HG03097 (cell line): ENCODE measurements around the gene PLCB4.

Experiments
- ATAC-seq: cut with Tn5 transposase; IDR thresholded peaks from one replicate; pipeline ENCODE4 v1.9.1; 2021; ENCODE audit not compliant: unreplicated experiment, low FRiP score

PLCB4 gene

DNA sequence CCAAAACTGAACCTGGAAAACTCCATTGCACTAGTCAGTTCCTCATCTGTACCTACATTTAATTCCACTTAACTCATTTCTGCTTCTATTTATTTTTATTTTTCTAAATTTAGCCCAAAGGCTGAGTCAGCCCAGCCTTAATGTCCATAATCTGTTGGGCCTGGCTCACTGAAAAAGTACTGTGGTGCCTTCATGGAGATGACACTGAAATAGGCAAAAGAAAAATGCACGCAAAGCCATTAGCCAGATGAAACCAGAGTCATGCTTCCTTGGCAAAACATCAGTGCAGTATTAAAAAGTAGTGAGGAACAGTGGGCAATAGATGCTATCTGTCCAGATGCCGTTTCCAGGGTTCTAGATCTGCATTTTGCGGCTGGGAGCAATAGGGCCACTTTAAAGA lies 14.7 kb upstream of the PLCB4 start:
- no peak for ATAC-seq

- ATAC-seq: no peak
Observed at GRCh38 chr20:9059931-9060330, 9.0 kb upstream of the PLCB4 start.

- no peak for ATAC-seq
Observed at GRCh38 chr20:9061434-9061833, 7.5 kb upstream of the PLCB4 start.

GRCh38 chr20:9062066-9062465 lies 6.8 kb upstream of the PLCB4 start:
- no peak for ATAC-seq

DNA sequence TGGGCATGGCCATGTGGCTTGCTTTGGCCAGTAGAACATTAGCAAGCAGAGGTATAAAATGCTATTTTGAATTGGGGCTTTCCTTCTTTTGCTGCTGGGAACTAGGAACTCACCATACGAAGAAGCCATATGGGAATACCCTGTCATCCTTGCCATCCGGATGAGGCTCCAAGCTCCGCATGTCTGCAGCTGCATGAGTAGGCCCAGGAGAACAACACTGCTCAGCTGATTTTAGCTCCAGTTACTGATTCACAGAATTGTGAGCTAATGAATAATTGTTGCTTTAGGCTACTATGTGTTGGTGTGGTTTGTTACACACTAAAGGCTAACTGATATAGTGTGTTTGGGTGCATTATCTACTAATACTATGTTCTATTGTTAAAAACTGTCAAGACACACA lies 2.7 kb upstream of the PLCB4 start:
- no peak for ATAC-seq

GRCh38 chr20:9068233-9068801 lies 570 bp upstream of the PLCB4 start:
- no peak for ATAC-seq

- ATAC-seq: no peak
Observed at GRCh38 chr20:9070304-9070703, 1.4 kb downstream of the PLCB4 start.

GRCh38 chr20:9071976-9072726 lies 3.3 kb downstream of the PLCB4 start:
- no peak for ATAC-seq

DNA sequence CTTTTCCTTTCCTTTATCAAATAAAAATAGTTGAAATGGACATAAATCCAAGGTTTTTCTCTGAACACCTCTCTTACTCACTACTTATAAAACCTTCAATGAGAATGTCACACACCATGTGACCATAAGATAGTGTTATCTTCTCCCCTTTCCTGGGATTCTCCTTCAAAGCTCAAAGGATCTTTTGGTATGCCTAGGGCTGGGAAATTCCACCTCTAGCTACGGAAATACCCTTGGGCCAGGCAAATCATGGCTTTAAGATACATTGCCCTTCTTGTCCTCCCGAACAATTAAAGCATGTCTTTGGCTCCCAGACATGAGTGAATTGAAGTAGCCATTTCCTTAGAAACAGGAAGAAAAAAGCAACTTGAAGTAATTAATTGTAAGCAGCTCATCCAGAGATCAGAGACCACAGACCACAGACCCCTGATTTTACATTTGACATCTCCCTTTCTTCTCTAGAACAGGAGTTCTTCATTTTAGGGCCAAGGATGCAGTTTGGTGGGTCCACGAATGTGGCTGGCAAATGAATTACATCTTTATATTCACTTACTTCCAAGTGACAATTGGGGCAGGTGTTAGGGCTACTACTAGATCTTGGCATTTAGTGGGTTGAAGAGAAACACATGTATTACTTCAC lies 4.1 kb downstream of the PLCB4 start:
- no peak for ATAC-seq

- no peak for ATAC-seq
Observed at GRCh38 chr20:9075264-9076095, 6.6 kb downstream of the PLCB4 start.

- ATAC-seq: no peak
Observed at GRCh38 chr20:9076440-9076839, 7.6 kb downstream of the PLCB4 start.

DNA sequence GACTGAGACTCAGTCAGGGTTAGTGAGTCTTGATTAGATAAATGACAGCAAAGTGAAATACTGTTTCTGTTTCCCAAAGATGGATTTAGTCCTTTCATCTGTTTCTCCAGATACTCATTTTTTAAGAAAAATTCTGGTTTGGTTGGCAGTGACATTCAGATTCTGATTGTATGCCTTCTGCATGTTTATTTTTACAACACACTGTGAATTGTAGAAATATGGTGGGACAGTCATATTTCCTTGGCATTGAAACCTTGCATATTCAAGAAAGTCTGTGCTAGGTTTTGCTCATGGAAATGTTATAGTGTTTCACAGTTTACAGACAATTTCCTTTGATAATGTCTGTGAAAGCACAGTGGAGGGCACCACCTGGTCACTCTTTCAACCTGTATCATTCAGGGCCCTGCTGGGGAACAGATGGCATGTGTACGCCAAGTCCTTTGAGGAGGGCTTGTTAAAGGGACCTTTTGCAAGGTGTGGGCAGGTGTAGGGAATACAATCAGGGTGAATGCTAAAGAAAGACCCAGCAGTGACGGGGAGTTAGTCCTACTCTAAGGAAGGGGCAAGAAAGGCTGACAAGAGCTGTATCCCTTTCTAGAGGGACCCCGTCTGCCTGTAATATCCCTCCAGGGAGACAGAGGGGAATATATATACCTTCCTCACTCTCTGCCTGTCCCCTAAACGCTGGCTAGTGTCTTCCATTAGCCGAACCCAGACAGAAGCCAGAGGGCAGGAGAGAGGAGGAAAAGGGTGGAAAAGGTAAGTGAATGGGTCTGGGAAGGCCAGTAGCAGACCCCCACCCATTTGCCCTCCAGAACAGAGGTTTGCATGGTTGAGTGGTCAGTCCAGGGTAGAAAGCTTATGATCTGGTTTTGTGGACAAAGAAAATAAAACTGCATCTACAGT lies 10.2 kb downstream of the PLCB4 start:
- no peak for ATAC-seq

DNA sequence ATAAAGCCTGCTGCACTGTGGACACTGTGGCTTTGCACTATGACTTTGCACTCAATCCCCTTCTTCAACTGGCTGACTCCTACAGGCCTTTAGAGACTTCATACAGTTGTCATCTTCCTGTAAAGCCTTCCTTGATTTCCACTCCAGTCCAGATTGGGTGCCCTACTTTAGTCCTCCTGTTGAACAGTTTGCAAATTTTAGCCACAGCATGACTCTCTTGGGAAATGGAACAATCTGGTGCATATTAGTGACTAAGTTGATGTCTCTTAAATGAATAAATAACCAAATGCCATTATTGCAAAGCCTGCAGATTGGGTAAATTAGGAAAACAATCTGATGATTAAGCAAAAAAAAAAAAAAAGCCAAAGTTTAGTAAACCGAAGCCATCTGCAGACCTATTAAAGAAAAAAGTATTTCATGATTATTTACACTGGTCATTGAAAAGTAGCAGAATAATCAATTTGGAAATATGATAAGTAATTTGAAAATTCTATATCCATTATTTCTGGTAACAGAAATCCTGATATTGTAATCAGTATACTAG lies 12.6 kb downstream of the PLCB4 start:
- no peak for ATAC-seq

- ATAC-seq: no peak
Observed at GRCh38 chr20:9082741-9083140, 13.9 kb downstream of the PLCB4 start.

DNA sequence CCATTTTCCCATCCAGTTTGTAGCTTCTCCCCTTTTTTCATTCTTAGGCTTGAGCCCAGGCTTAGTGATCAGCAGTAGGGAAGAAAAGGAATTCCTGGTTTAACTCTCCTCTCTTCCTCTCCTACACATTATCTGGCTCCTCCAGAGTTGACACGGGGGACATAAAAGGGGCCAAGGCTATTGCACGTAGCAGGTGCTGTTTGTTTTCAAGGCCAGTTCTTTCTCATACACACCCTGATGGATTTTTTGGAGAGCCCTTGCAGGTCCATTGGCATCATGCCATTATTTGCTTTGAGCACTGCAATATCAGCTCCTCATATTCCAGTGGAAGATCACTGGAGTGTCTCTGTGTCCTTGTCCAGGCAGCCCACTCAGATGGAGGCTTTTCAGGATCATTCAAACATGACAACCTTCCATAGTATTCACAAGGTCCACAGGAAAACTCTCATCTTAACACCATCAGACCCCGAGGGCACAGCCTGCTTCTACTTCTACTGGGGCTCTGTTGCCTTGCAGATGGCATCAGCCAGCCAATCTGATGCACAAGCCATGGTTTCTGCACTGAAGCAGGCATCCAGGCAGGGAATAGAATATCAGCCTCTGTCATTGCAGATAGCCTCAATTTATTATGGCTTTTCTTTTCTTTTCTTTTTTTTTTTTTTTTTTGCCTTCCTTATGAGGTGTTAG lies 18.8 kb downstream of the PLCB4 start:
- no peak for ATAC-seq

- no peak for ATAC-seq
Observed at GRCh38 chr20:9088556-9088955, 19.7 kb downstream of the PLCB4 start.

GRCh38 chr20:9092113-9092512 lies 23.2 kb downstream of the PLCB4 start:
- ATAC-seq: no peak

DNA sequence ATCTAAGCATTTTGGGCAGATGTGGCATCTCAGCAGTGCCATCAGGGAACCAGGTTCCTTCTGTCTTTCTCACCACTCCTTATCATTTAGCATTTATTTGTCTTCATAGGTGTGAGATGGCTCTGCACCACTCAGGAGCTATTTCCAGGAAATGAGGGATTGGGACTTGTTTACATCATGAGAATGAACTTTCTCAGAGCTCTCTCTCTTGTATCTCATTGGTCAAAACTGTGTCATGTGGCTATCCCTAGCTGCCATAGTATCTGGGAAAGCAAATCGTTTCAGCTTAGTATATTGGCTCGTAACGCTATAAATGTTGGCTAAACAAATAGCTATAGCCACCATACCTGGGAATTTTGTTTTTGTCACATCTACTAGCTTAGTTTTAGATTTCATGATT lies 23.8 kb downstream of the PLCB4 start:
- no peak for ATAC-seq

- ATAC-seq: no peak
Observed at GRCh38 chr20:9093218-9093957, 24.5 kb downstream of the PLCB4 start.
